Spleen (tissue), 11 donors: ENCODE measurements around the gene RANBP17. TPM values are rescaled to one million over a fixed set of nuclear protein-coding genes. Genes with fewer than 3 reads are reported as not detected.

Source experiments
- DNase-seq: peaks from one replicate; pipeline ENCODE4 v3.0.0-alpha.2; 2020
- H3K27ac ChIP-seq, 8 donors: fragments of 200-600 bp; sonication (generic) in 7 of 8; 1 replicate in 4 of 8; 2 replicates in 4 of 8; pipeline versions ENCODE4 v1.5.0 to v1.8.0; 2016 to 2021; ENCODE audit warnings: inconsistent platforms in 4 of 8, mild to moderate bottlenecking in 4 of 8, moderate library complexity in 1 of 8
- H3K27me3 ChIP-seq, 7 donors: fragments of 200-600 bp; sonication (generic) in 6 of 7; replicated peaks in 1 of 7; 1 replicate in 4 of 7; 2 replicates in 3 of 7; pipeline versions ENCODE4 v1.5.0 to v1.8.0; 2016 to 2021; ENCODE audit warnings: inconsistent platforms in 3 of 7, mild to moderate bottlenecking in 1 of 7
- H3K36me3 ChIP-seq, 6 donors: fragments of 200-600 bp; sonication (generic) in 5 of 6; 1 replicate in 4 of 6; 2 replicates in 2 of 6; pipeline versions ENCODE4 v1.5.0 to v1.8.0; 2016 to 2021; ENCODE audit warnings: inconsistent platforms in 2 of 6
- H3K4me1 ChIP-seq, 6 donors: fragments of 200-600 bp; sonication (generic) in 5 of 6; 1 replicate in 3 of 6; 2 replicates in 3 of 6; pipeline versions ENCODE4 v1.5.0 to v1.8.0; 2016 to 2021; ENCODE audit warnings: inconsistent platforms in 3 of 6
- H3K4me3 ChIP-seq, 8 donors: fragments of 200-600 bp; sonication (generic) in 7 of 8; 1 replicate in 4 of 8; 2 replicates in 4 of 8; pipeline versions ENCODE4 v1.5.0 to v1.8.0; 2016 to 2021; ENCODE audit warnings: inconsistent platforms in 4 of 8, mild to moderate bottlenecking in 4 of 8, moderate library complexity in 2 of 8
- H3K9me3 ChIP-seq, 8 donors: fragments of 200-600 bp; sonication (generic) in 7 of 8; 1 replicate in 4 of 8; 2 replicates in 4 of 8; pipeline versions ENCODE4 v1.5.0 to v1.8.0; 2016 to 2021; ENCODE audit warnings: inconsistent platforms in 4 of 8
- POLR2A ChIP-seq, 3 donors: fragments of 450-650 bp; IDR thresholded peaks; one replicate each; pipeline ENCODE4 v1.5.1; 2017; ENCODE audit warnings: antibody characterized with exemption in 3 of 3, mild to moderate bottlenecking in 1 of 3
- POLR2AphosphoS5 ChIP-seq, 3 donors: sonication (generic); formaldehyde crosslinking; IDR thresholded peaks; one replicate each; pipeline ENCODE4 v1.5.1; 2017; ENCODE audit warnings: antibody characterized with exemption in 3 of 3
- WGBS, 5 donors: extraction: QIAGEN DNeasy Blood & Tissue Kit in 3 of 5; methylation state at CpG; one replicate each; pipeline versions ENCODE4 v1.1.5 to v1.1.7; 2013 to 2018; 5-methylcytosine and 5-hydroxymethylcytosine counted together
- intact Hi-C: fragments of 100-400 bp; cut with DNase I; formaldehyde crosslinking; loops from one replicate; pipeline ENCODE4 v1.15.0; 2023; ENCODE audit warnings: low total_unique reads
- polyA plus RNA-seq, 3 donors: library from polyadenylated mRNA; stranded (reverse); fragments of 200-250 nt; gene quantifications; one replicate each; pipeline ENCODE4 v1.2.1, GENCODE V29; 2013
- total RNA-seq, 7 donors: library from RNA; depleted of rRNA in 3 of 7; stranded (reverse); fragments of >200 nt in 3 of 7; fragmentation: NEBNext Ultra II Directional in 4 of 7; extraction: Animal tissue kit (Norgen Biotek cat#: 25700) in 4 of 7; gene quantifications; one replicate each; pipeline versions ENCODE4 v1.1.0 to v1.2.1, GENCODE V29; 2016 to 2021
- TF ChIP-seq, protein P1 (sequence below), 11 experiments: fragments of 200-600 bp in 7 of 11; fragments of 450-650 bp in 4 of 11; sonication (generic) in 4 of 11; IDR thresholded peaks in 8 of 11; conservative IDR thresholded peaks in 3 of 11; 1 replicate in 7 of 11; 2 replicates in 4 of 11; pipeline versions ENCODE4 v1.4.0 to v1.8.0; 2016 to 2021; ENCODE audit warnings: antibody characterized with exemption in 11 of 11, inconsistent platforms in 4 of 11, mild to moderate bottlenecking in 1 of 11
- donor health status: healthy with polysubstance abuse.
- donor health status: DM: no; HTN: no; CAD: no; lungs with moderate emphysema.
- donor health status: DM: no; HTN: no; CAD: no.
- donor health status: Bipolar disorder and iron deficiency.
- donor health status: healthy.
- donor health status: DM: no; HTN: no; CAD: no.
- donor health status: DM: yes; HTN: yes; CAD: no.

The RANBP17 gene
- total and polyA plus RNA-seq, 10 donors = 0.56 to 6.6 (median 3.4) TPM

DNA sequence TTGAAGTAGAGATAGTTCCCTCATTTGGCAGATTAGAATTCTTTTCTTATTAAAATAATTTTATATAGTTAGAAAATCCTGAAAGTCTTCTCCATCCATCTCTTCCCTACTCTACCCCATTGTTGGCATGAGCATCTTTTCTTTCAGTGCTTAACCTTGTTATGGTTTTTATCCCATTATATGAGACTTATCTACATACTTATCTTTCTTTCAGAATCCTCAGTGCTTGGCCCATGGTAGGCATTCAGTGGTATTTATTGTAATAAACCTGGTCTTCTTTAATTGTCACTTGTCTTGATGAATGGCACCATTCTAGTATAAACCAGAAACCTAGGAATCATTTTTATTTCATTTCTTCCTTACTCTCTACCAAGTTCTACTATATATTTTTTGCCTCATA, 277.4 kb downstream of the RANBP17 start:
- no peak overlapping the region for H3K27ac ChIP-seq
- H3K27me3 ChIP-seq = no peaks in the 10 kb centered on the region
- no peak for DNase-seq
- no peaks in the 10 kb centered on the region for H3K9me3 ChIP-seq
- TF ChIP-seq, protein P1, sequence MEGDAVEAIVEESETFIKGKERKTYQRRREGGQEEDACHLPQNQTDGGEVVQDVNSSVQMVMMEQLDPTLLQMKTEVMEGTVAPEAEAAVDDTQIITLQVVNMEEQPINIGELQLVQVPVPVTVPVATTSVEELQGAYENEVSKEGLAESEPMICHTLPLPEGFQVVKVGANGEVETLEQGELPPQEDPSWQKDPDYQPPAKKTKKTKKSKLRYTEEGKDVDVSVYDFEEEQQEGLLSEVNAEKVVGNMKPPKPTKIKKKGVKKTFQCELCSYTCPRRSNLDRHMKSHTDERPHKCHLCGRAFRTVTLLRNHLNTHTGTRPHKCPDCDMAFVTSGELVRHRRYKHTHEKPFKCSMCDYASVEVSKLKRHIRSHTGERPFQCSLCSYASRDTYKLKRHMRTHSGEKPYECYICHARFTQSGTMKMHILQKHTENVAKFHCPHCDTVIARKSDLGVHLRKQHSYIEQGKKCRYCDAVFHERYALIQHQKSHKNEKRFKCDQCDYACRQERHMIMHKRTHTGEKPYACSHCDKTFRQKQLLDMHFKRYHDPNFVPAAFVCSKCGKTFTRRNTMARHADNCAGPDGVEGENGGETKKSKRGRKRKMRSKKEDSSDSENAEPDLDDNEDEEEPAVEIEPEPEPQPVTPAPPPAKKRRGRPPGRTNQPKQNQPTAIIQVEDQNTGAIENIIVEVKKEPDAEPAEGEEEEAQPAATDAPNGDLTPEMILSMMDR (IDR thresholded peaks at IDR 0.05 in 8 of 11, conservative IDR thresholded peaks at IDR 0.05 in 3 of 11) = no peak
- no peak for TF ChIP-seq POLR2A (IDR thresholded peaks at IDR 0.05)
- intact Hi-C loops = no loop called here
- no peaks in the 10 kb centered on the region for H3K4me1 ChIP-seq
- H3K36me3 ChIP-seq = no peaks in the 10 kb centered on the region
- no peak overlapping the region for H3K4me3 ChIP-seq

DNA sequence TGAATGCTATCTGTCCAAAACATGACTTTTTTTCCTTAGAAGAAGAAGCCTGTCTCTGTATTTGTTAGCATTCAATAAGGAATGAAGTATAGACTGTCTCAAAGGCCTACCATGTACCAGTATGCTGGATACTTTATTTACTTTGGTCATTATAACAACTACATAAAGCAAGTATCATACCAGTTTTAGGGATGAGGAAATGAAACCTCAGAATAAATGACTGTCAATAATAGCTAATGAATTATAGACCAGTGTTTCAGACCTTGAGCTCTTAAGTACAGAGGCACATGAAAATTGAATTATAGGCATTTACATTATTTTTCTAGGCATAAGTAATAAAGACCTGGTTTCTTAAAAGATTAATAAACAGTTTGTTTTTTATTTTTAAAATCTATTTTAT, 280.8 kb downstream of the RANBP17 start:
- no peak for TF ChIP-seq POLR2AphosphoS5 (IDR thresholded peaks at IDR 0.05)
- TF ChIP-seq POLR2A (IDR thresholded peaks at IDR 0.05) = no peak
- TF ChIP-seq, protein P1 (IDR thresholded peaks at IDR 0.05 in 8 of 11, conservative IDR thresholded peaks at IDR 0.05 in 3 of 11) = no peak
- intact Hi-C loops = no loop called here
- Histone ChIP-seq H3K27ac (no peak overlapping the region), H3K27me3 (no peaks in the 10 kb centered on the region), H3K4me3 (no peak overlapping the region), H3K9me3 (no peaks in the 10 kb centered on the region), H3K36me3 (no peaks in the 10 kb centered on the region), H3K4me1 (no peaks in the 10 kb centered on the region)
- no peak for DNase-seq

GRCh38 chr5:171143171-171143570, 281.4 kb downstream of the RANBP17 start:
- WGBS, 5 donors = 57 to 80% (median 68%) methylated on average over 3 of the region's 3 CpGs
- no peaks in the 10 kb centered on the region for H3K27me3 ChIP-seq
- H3K4me1 ChIP-seq = no peaks in the 10 kb centered on the region
- no peaks in the 10 kb centered on the region for H3K9me3 ChIP-seq
- intact Hi-C loops = no loop called here
- no peak for DNase-seq
- no peak overlapping the region for H3K4me3 ChIP-seq
- TF ChIP-seq, protein P1 (IDR thresholded peaks at IDR 0.05 in 8 of 11, conservative IDR thresholded peaks at IDR 0.05 in 3 of 11) = no peak
- TF ChIP-seq POLR2AphosphoS5 (IDR thresholded peaks at IDR 0.05) = no peak
- TF ChIP-seq POLR2A (IDR thresholded peaks at IDR 0.05) = no peak
- no peaks in the 10 kb centered on the region for H3K36me3 ChIP-seq
- H3K27ac ChIP-seq = no peak overlapping the region

DNA sequence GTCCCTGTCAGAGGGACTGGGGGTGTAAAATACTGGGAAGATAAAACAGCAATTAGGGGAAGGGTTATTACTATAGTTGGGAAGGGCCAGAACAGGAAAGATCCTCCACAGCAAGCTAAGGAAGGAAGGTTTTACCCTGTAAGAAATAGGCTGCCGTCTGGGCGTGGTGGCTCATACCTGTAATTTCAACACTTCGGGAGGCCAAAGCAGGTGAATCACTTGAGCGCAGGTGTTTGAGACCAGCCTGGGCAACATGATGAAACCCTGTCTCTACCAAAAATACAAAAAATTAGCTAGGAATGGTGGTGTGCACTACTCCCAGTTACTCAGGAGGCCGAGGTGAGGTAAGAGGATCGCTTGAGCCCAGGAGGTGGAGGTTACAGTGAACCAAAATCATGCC, 282.1 kb downstream of the RANBP17 start:
- WGBS, 5 donors = 87 to 97% (median 92%) methylated on average over 6 of the region's 6 CpGs
- intact Hi-C loops = no loop called here
- H3K9me3 ChIP-seq = no peaks in the 10 kb centered on the region
- no peaks in the 10 kb centered on the region for H3K27me3 ChIP-seq
- no peak overlapping the region for H3K27ac ChIP-seq
- no peak overlapping the region for H3K4me3 ChIP-seq
- DNase-seq = no peak
- H3K4me1 ChIP-seq = no peaks in the 10 kb centered on the region
- no peaks in the 10 kb centered on the region for H3K36me3 ChIP-seq
- TF ChIP-seq POLR2AphosphoS5 (IDR thresholded peaks at IDR 0.05) (no peak), POLR2A (IDR thresholded peaks at IDR 0.05) (no peak)
- TF ChIP-seq, protein P1 (IDR thresholded peaks at IDR 0.05 in 8 of 11, conservative IDR thresholded peaks at IDR 0.05 in 3 of 11) = no peak
